ENCODE results near the gene WWC2. TPM values are rescaled to one million over a fixed set of nuclear protein-coding genes. Genes with fewer than 3 reads are reported as not detected.
"Not testable (repeated sequence)": the region's sequence is repeated elsewhere in the genome, so short reads cannot be mapped to it uniquely, and the experiment has no call there.

The WWC2 gene
- polyA plus RNA-seq, 1 donor from 2014 or later = 0.29 TPM

- Mint-ChIP-seq H3K27me3 (peaks cover 4% of the 10 kb centered on the region), H3K4me3 (no peak overlapping the region), H3K27ac (no peak overlapping the region), H3K4me1 (no peaks in the 10 kb centered on the region), H3K36me3 (no peaks in the 10 kb centered on the region), H3K9me3 (no peaks in the 10 kb centered on the region)
Measured at GRCh38 chr4:183142571-183143550, 43.8 kb downstream of the WWC2 start.

DNA sequence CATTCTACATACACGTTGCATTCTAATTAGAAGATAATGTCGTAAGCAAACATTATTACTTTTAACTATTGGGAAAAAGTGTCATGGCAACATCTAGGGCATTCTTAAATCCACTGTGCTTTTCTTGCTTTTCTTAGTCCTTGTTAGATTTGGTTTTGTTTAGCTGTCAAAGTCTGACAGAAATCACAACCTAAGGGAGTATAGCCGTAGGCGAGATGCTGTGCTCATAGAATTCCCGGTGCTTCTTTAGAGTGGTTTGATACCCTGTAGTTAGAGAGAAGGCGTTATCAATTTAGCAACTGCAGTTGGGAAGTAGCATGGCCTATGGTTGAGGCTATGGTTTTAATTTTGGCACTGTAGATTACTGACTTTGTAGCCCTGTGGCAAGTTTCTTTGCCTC, 45.7 kb downstream of the WWC2 start:
- Mint-ChIP-seq H3K36me3 (no peaks in the 10 kb centered on the region), H3K4me3 (no peak overlapping the region), H3K4me1 (no peaks in the 10 kb centered on the region), H3K27me3 (peaks cover 4% of the 10 kb centered on the region), H3K27ac (no peak overlapping the region), H3K9me3 (no peaks in the 10 kb centered on the region)

GRCh38 chr4:183145773-183146172, 46.7 kb downstream of the WWC2 start:
- Mint-ChIP-seq H3K27ac (no peak overlapping the region), H3K9me3 (peaks cover 0 to 4% (median 0%) of the 10 kb centered on the region in 3 donors), H3K27me3 (peaks cover 4% of the 10 kb centered on the region), H3K36me3 (no peaks in the 10 kb centered on the region), H3K4me3 (no peak overlapping the region), H3K4me1 (no peaks in the 10 kb centered on the region)

GRCh38 chr4:183146478-183146877, 47.4 kb downstream of the WWC2 start:
- H3K9me3 Mint-ChIP-seq = peaks cover 0 to 4% (median 0%) of the 10 kb centered on the region in 3 donors
- H3K36me3 Mint-ChIP-seq = no peaks in the 10 kb centered on the region
- H3K27me3 Mint-ChIP-seq = peaks cover 4% of the 10 kb centered on the region
- H3K27ac Mint-ChIP-seq = no peak overlapping the region
- no peak overlapping the region for H3K4me3 Mint-ChIP-seq
- no peaks in the 10 kb centered on the region for H3K4me1 Mint-ChIP-seq

DNA sequence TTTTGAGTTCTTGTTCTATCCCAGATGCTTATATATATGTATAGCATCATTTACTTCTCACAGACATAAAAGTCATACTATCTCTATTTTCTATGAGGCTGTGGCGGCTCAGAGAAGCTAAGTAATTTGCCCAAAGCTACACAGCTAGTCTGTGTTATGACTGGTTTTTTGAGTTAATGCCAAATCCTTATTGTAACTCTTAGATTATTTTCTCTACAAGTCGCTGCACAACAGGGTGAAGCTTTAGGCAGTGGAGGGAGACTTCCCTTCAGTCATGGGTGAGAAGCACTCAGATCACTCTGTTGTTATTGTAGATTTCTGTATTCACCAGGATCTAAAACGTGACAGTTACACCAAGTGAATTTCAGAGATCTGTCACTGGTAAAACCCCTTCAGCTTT, 48.1 kb downstream of the WWC2 start:
- H3K27ac Mint-ChIP-seq = no peak overlapping the region
- peaks cover 2% of the 10 kb centered on the region for H3K27me3 Mint-ChIP-seq
- no peaks in the 10 kb centered on the region for H3K4me1 Mint-ChIP-seq
- no peak overlapping the region for H3K4me3 Mint-ChIP-seq
- H3K9me3 Mint-ChIP-seq = peaks cover 0 to 4% (median 0%) of the 10 kb centered on the region in 3 donors
- H3K36me3 Mint-ChIP-seq = no peaks in the 10 kb centered on the region

DNA sequence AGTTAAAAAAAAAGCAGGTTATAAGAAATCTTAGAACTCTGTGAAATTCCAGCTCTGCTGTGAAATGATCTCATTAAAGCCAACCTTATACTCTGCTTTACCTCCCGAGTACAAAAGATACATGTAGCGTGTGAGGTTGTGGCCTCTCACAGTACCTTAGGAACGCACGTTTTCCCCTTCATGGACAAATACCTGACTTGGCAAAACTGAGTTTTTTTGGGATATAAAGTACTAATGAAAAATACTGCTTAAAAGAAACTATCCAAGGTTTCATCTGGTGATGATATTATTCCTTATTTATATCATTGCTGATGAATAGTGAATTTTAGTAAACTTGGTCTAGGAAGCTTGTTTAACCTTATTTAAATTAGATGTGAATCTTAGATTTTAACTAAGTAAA, 48.9 kb downstream of the WWC2 start:
- Mint-ChIP-seq H3K27ac (no peak overlapping the region), H3K4me1 (no peaks in the 10 kb centered on the region), H3K9me3 (peaks cover 0 to 4% (median 0%) of the 10 kb centered on the region in 3 donors), H3K4me3 (no peak overlapping the region), H3K36me3 (no peaks in the 10 kb centered on the region), H3K27me3 (peaks cover 2% of the 10 kb centered on the region)

DNA sequence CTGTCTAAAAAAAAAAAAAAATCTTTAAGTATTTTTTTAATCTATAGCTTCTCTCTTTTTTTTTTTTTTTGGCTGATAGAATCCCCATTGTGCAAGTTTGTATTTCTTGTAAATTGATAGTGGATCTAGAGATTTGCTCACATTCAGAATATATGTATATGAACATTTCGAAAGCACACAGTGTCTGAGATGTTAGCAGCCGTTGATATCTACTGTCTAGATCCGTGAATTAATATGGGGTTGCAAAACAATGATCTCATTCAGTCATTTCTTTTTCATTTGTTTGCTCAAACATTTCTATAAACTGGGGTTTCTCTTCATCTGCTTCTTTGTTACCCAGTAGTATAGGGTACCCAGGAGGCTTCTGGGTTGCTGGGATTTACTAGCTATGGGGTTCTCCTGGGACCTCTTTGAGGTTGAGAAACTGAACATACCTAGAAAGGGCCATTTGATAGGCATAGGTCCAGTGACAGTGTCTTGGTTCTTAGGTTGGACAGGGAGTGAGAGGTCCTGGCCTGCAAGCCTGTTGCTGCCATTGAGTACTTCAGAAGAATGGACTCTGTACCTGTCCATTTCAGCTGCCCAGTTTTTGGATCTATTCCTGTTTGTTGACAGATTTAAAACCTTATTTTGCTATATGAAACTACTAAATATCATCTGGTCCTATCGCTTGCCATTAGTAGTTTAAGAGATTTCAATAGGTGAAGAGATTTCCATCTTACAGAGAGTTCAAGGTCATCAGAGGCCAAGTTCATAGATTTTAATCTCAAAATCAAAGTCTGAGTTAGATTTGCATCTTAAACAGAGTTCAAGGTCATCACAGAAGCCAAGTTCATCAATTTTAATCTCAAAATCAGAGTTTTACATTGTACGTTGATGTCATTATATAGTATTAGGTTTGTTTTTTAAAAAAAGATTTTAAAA, 50.8 kb downstream of the WWC2 start:
- Mint-ChIP-seq H3K9me3 (peaks cover 0 to 4% (median 0%) of the 10 kb centered on the region in 3 donors), H3K27me3 (peaks cover 2% of the 10 kb centered on the region), H3K27ac (no peak overlapping the region), H3K4me3 (no peak overlapping the region), H3K36me3 (no peaks in the 10 kb centered on the region), H3K4me1 (no peaks in the 10 kb centered on the region)

DNA sequence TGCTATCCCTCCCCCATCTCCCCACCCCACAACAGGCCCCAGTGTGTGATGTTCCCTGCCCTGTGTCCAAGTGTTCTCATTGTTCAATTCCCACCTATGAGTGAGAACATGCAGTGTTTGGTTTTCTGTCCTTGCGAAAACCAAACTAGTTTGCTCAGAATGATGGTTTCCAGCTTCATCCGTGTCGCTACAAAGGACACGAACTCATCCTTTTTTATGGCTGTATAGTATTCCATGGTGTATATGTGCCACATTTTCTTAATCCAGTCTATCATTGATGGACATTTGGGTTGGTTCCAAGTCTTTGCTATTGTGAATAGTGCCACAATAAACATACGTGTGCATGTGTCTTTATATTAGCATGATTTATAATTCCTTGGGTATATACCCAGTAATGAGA, 51.6 kb downstream of the WWC2 start:
- H3K4me1 Mint-ChIP-seq, H3K36me3 Mint-ChIP-seq, H3K9me3 Mint-ChIP-seq, H3K27me3 Mint-ChIP-seq, H3K4me3 Mint-ChIP-seq, H3K27ac Mint-ChIP-seq: not testable (repeated sequence)

GRCh38 chr4:183152232-183152631, 53.2 kb downstream of the WWC2 start:
- not testable (repeated sequence) for H3K4me3 Mint-ChIP-seq, H3K36me3 Mint-ChIP-seq, H3K9me3 Mint-ChIP-seq, H3K4me1 Mint-ChIP-seq, H3K27ac Mint-ChIP-seq, H3K27me3 Mint-ChIP-seq

GRCh38 chr4:183153190-183153916, 54.3 kb downstream of the WWC2 start:
- H3K27me3 Mint-ChIP-seq = peaks cover 1% of the 10 kb centered on the region
- H3K9me3 Mint-ChIP-seq = peaks cover 1 to 4% (median 1%) of the 10 kb centered on the region in 3 donors
- H3K36me3 Mint-ChIP-seq = no peaks in the 10 kb centered on the region
- H3K4me3 Mint-ChIP-seq = no peak overlapping the region
- H3K4me1 Mint-ChIP-seq = no peaks in the 10 kb centered on the region
- no peak overlapping the region for H3K27ac Mint-ChIP-seq

DNA sequence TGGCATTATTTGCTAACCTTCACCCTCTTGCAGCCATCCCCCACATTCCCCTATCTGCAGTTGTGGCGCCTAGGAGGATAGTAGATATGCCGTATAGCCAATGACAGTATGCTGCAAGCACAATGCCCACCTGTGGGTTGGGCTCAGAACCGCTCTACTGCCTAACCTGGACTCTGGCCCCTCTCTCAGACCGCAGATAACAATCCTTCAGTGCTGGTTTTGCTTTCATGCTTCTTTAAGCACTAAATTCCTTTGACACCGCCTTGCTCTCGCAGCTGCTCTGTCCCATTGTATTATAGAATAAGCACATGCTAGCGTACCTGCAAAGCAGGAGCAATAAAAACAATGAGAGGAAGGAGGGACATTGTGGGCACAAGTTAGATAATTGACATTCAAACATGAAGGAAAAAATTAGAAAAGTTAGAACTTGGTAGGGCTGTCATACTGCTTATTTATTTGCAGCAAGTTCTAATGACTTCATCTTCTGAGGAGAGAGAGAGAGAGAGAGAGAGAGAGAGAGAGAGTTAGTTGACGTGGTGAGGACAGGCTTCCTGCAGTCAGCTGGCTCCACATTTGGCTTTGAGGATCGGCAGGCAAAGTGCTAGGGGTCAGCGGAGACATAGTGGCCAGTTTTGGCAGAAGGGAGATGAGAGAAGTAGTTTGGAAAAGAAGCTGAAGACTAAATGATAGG, 55.8 kb downstream of the WWC2 start:
- Mint-ChIP-seq H3K27ac (no peak overlapping the region), H3K27me3 (peaks cover 1% of the 10 kb centered on the region), H3K4me3 (no peak overlapping the region), H3K36me3 (no peaks in the 10 kb centered on the region), H3K9me3 (peaks cover 1 to 4% (median 1%) of the 10 kb centered on the region in 3 donors), H3K4me1 (no peaks in the 10 kb centered on the region)

- no peaks in the 10 kb centered on the region for H3K36me3 Mint-ChIP-seq
- H3K9me3 Mint-ChIP-seq = peaks cover 0 to 1% (median 1%) of the 10 kb centered on the region in 3 donors
- no peaks in the 10 kb centered on the region for H3K4me1 Mint-ChIP-seq
- peaks cover 1% of the 10 kb centered on the region for H3K27me3 Mint-ChIP-seq
- no peak overlapping the region for H3K4me3 Mint-ChIP-seq
- no peak overlapping the region for H3K27ac Mint-ChIP-seq
Measured at GRCh38 chr4:183155450-183156184, 56.6 kb downstream of the WWC2 start.

DNA sequence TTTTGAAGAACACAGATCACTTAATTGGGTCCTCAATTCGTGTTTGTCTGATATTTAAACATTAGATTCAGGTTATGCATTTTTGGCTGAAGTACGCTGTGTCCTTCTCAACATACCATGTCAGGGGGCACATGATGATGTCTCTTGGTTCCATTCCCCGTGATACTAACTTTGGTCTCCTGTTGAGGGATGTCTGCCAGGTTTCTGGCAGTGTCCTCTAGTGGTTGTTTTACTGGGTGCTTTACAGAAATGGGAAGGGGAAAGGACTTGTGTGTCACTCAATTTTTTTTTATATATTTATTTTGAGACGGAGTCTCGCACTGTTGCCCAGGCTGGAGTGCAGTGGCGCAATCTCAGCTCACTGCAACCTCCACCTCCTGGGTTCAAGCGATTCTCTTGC, 58.2 kb downstream of the WWC2 start:
- H3K9me3 Mint-ChIP-seq = peaks cover 0 to 1% (median 1%) of the 10 kb centered on the region in 3 donors
- H3K27me3 Mint-ChIP-seq = peaks cover 1% of the 10 kb centered on the region
- no peak overlapping the region for H3K4me3 Mint-ChIP-seq
- H3K27ac Mint-ChIP-seq = no peak overlapping the region
- no peaks in the 10 kb centered on the region for H3K36me3 Mint-ChIP-seq
- no peaks in the 10 kb centered on the region for H3K4me1 Mint-ChIP-seq

DNA sequence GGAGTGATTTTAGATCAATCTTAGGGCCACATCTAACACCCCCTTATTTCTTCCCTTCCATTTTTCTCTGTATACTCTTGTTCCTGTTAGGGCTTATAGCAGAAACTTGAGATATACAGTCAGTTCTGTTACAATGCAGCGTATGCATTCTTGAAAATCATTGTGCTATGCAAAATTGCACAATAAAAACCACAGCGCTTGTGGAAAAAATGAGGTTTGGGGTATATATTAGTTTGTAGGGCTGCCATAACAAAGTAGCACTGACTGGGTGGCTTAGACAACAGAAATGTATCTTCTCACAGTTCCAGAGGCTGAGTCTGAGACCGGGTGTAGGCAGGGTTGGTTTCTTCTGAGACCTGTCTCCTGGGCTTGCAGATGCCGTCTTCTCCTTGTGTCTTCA, 59.0 kb downstream of the WWC2 start:
- Mint-ChIP-seq H3K4me1 (no peaks in the 10 kb centered on the region), H3K9me3 (peaks cover 0 to 1% (median 1%) of the 10 kb centered on the region in 3 donors), H3K27me3 (peaks cover 1% of the 10 kb centered on the region), H3K27ac (no peak overlapping the region), H3K4me3 (peak overlapping the region in 1 of 4 donors; percentile 6), H3K36me3 (no peaks in the 10 kb centered on the region)

All from IgD-negative memory B cell (primary cell).